ENCODE measurements around the gene PDZD2.
"Not testable (repeated sequence)": the region's sequence is repeated elsewhere in the genome, so short reads cannot be mapped to it uniquely, and the experiment has no call there.

PDZD2 gene

DNA sequence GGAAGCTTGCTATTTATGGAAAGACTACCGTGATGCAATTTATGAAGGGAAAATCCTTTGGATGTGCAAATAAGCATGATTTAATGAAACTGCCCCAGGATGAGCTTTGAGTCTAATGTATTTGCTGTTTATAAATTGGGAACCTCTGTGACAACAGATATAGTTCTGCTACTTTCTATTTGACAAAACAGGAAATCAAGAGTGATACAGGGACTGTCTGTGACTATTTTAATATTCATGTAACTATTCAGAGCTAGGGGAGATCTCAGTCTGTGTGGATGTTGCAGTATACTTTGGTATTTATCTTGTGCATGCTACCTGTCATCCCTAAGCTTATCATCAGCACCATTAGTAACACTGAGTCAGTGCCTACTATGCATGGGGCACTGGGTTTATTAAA is 132.1 kb downstream of the PDZD2 start:
- TF ChIP-seq, protein P1, sequence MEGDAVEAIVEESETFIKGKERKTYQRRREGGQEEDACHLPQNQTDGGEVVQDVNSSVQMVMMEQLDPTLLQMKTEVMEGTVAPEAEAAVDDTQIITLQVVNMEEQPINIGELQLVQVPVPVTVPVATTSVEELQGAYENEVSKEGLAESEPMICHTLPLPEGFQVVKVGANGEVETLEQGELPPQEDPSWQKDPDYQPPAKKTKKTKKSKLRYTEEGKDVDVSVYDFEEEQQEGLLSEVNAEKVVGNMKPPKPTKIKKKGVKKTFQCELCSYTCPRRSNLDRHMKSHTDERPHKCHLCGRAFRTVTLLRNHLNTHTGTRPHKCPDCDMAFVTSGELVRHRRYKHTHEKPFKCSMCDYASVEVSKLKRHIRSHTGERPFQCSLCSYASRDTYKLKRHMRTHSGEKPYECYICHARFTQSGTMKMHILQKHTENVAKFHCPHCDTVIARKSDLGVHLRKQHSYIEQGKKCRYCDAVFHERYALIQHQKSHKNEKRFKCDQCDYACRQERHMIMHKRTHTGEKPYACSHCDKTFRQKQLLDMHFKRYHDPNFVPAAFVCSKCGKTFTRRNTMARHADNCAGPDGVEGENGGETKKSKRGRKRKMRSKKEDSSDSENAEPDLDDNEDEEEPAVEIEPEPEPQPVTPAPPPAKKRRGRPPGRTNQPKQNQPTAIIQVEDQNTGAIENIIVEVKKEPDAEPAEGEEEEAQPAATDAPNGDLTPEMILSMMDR (IDR thresholded peaks at IDR 0.05; ENCODE audit: poor library complexity, severe bottlenecking), result no peak
- no peaks in the 10 kb centered on the region for H3K27me3 ChIP-seq (ENCODE audit: insufficient read depth, poor library complexity, severe bottlenecking)
- H3K36me3 ChIP-seq (ENCODE audit: low read depth), result no peaks in the 10 kb centered on the region
- H3K4me1 ChIP-seq (ENCODE audit: insufficient read depth, poor library complexity, severe bottlenecking), result no peaks in the 10 kb centered on the region
- no peaks in the 10 kb centered on the region for H3K9me3 ChIP-seq (ENCODE audit: severe bottlenecking)
- H3K4me3 ChIP-seq (ENCODE audit: severe bottlenecking), result no peak overlapping the region
- DNase-seq (ENCODE audit: low spot score) (no peak), ATAC-seq (ENCODE audit: low read depth) (no peak)
- no peak overlapping the region for H3K27ac ChIP-seq (ENCODE audit: poor library complexity, severe bottlenecking)

DNA sequence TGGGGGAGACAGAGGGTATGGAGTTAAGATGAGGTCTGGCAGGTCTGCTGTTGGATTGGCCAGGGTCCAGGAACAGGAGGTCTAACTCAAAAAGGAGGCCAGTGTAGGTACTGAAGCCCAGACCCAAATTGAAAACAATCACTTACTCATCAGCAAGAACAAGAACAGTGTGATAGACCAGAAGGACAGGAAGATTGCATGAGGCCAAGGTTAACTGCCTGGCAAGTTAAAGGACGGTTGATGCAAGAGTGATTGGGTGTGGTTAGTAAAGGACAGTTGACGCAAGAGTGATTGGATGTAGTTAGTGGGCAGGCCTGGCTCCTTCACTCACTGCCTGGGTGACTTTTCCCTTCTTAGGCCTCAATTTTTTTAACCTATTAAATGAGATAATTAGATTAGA is 132.6 kb downstream of the PDZD2 start:
- no peaks in the 10 kb centered on the region for H3K9me3 ChIP-seq (ENCODE audit: severe bottlenecking)
- ATAC-seq (ENCODE audit: low read depth), result no peak
- no peak overlapping the region for H3K4me3 ChIP-seq (ENCODE audit: severe bottlenecking)
- no peaks in the 10 kb centered on the region for H3K4me1 ChIP-seq (ENCODE audit: insufficient read depth, poor library complexity, severe bottlenecking)
- TF ChIP-seq, protein P1 (IDR thresholded peaks at IDR 0.05; ENCODE audit: poor library complexity, severe bottlenecking), result no peak
- H3K36me3 ChIP-seq (ENCODE audit: low read depth), result no peaks in the 10 kb centered on the region
- no peaks in the 10 kb centered on the region for H3K27me3 ChIP-seq (ENCODE audit: insufficient read depth, poor library complexity, severe bottlenecking)
- no peak for DNase-seq (ENCODE audit: low spot score)
- H3K27ac ChIP-seq (ENCODE audit: poor library complexity, severe bottlenecking), result no peak overlapping the region

DNA sequence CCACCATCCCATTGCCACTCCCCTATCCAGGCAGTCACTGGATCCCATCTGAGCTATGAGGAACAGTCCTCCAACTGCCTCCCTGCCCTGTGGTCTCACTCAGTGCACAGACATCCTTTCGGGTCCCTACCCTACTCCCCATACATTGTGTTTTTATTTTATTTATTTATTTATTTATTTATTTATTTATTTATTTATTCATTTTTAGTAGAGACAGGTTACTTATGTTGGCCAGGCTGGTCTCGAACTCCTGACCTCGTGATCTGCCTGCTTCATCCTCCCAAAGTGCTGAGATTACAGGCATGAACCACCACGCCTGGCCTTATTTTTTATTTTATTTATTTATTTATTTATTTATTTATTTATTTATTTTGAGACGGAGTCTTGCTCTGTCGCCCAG is 137.4 kb downstream of the PDZD2 start:
- not testable (repeated sequence) for H3K27me3 ChIP-seq (ENCODE audit: insufficient read depth, poor library complexity, severe bottlenecking); H3K4me3 ChIP-seq (ENCODE audit: severe bottlenecking); H3K4me1 ChIP-seq (ENCODE audit: insufficient read depth, poor library complexity, severe bottlenecking); H3K9me3 ChIP-seq (ENCODE audit: severe bottlenecking); H3K36me3 ChIP-seq (ENCODE audit: low read depth); ATAC-seq (ENCODE audit: low read depth); DNase-seq (ENCODE audit: low spot score); H3K27ac ChIP-seq (ENCODE audit: poor library complexity, severe bottlenecking)

DNA sequence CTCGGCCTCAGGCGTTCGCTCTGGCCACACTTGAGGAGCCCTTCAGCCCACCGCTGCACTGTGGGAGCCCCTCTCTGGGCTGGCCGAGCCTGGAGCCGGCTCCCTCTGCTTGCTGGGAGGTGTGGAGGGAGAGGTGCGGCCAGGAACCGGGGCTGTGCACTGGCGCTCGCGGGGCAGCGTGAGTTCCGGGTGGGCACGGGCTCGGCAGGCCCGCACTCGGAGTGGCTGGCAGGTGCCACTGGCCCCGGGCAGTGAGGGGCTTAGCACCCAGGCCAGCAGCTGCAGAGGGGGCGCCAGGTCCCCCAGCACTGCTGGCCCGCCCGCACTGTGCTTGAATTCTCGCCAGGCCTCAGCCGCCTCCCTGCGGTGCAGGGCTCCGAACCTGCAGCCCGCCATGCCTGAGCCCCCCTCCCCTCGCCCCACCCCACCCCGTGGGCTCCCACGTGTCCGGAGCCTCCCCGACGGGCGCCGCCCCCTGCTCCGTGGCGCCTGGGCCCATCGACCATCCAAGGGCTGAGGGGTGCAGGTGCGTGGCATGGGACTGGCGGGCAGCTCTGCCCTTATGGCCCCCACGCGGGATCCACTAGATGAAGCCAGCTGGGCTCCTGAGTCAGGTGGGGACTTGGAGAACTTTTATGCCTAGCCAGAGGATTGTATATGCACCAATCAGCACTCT is 138.2 kb downstream of the PDZD2 start:
- TF ChIP-seq, protein P1 (IDR thresholded peaks at IDR 0.05; ENCODE audit: poor library complexity, severe bottlenecking), result no peak
- H3K27ac ChIP-seq (ENCODE audit: poor library complexity, severe bottlenecking), result no peak overlapping the region
- no peaks in the 10 kb centered on the region for H3K36me3 ChIP-seq (ENCODE audit: low read depth)
- no peak overlapping the region for H3K4me3 ChIP-seq (ENCODE audit: severe bottlenecking)
- H3K4me1 ChIP-seq (ENCODE audit: insufficient read depth, poor library complexity, severe bottlenecking), result no peaks in the 10 kb centered on the region
- DNase-seq (ENCODE audit: low spot score) (no peak), ATAC-seq (ENCODE audit: low read depth) (no peak)
- peaks cover 2% of the 10 kb centered on the region for H3K9me3 ChIP-seq (ENCODE audit: severe bottlenecking)
- no peaks in the 10 kb centered on the region for H3K27me3 ChIP-seq (ENCODE audit: insufficient read depth, poor library complexity, severe bottlenecking)

DNA sequence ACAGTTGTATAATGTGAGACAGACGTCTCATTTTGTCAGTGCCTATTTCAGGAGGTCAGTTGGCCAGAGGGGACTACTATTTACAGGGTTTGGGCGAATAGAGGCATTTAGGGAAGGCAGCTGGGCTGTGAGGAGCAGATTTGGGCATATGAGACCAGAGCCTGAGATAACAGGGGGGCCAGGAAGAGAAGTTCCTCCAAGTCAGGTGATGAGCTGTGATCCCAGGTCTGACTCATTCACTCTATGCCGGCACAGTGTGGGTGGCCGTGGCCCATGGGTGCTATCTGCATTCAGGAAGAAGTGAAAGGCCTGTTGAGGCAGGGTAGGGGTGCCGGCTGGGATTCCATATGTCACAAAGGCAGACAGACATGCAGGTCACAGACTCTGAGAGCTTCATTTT is 142.8 kb downstream of the PDZD2 start:
- DNase-seq (ENCODE audit: low spot score) (no peak), ATAC-seq (ENCODE audit: low read depth) (peak; percentile 44; the same call in 1 of the 3 replicates)
- Histone ChIP-seq H3K36me3 (ENCODE audit: low read depth) (no peaks in the 10 kb centered on the region), H3K4me3 (ENCODE audit: severe bottlenecking) (no peak overlapping the region), H3K27me3 (ENCODE audit: insufficient read depth, poor library complexity, severe bottlenecking) (no peaks in the 10 kb centered on the region), H3K27ac (ENCODE audit: poor library complexity, severe bottlenecking) (no peak overlapping the region), H3K9me3 (ENCODE audit: severe bottlenecking) (peaks cover under 1% of the 10 kb centered on the region), H3K4me1 (ENCODE audit: insufficient read depth, poor library complexity, severe bottlenecking) (no peaks in the 10 kb centered on the region)
- TF ChIP-seq, protein P1 (IDR thresholded peaks at IDR 0.05; ENCODE audit: poor library complexity, severe bottlenecking), result no peak

Measured in RWPE2 (cell line).